H1 (cell line): ENCODE results near the gene TSHB. TPM values are rescaled to one million over a fixed set of nuclear protein-coding genes. Genes with fewer than 3 reads are reported as not detected.

Source experiments
- GABPA ChIP-seq: IDR thresholded peaks from 2 replicates; pipeline ENCODE4 v1.6.1; 2011; ENCODE audit warnings: mild to moderate bottlenecking, low read length, moderate library complexity, borderline replicate concordance; ENCODE audit not compliant: insufficient read depth
- HDAC6 ChIP-seq: IDR thresholded peaks from one replicate; pipeline ENCODE4 v1.7.1; 2012; ENCODE audit warnings: low read depth, mild to moderate bottlenecking, inconsistent platforms, low read length, moderate library complexity
- TAF7 ChIP-seq: optimal IDR thresholded peaks from 2 replicates; pipeline ENCODE3; 2011; ENCODE audit warnings: low read depth, mild to moderate bottlenecking, inconsistent platforms, low read length, moderate library complexity, borderline replicate concordance
- polyA plus RNA-seq, 7 experiments: library from polyadenylated mRNA; depleted of rRNA in 3 of 7; stranded (reverse) in 5 of 7; unstranded in 2 of 7; fragments of >200 nt in 5 of 7; fragments of 200-250 nt in 2 of 7; gene quantifications; 1 replicate in 5 of 7; 2 replicates in 1 of 7; 4 replicates in 1 of 7; pipeline versions ENCODE4 v1.2.1 to v1.2.3, GENCODE V29; 2011 to 2013; ENCODE audit warnings: missing spikeins in 2 of 7, mixed read lengths in 2 of 7
- total RNA-seq: library from RNA; stranded (reverse); fragmentation: NEBNext Ultra II Directional; extraction: Animal tissue kit (Norgen Biotek cat#: 25700); gene quantifications from 2 replicates; pipeline ENCODE4 v1.2.1, GENCODE V29; 2021
- TF ChIP-seq, protein P1 (sequence below), 3 experiments: IDR thresholded peaks; 1 replicate in 2 of 3; 2 replicates in 1 of 3; pipeline versions ENCODE4 v1.5.1 to v1.6.1; 2011; ENCODE audit warnings: low read length in 3 of 3, mild to moderate bottlenecking in 3 of 3, inconsistent platforms in 2 of 3, low read depth in 1 of 3, moderate library complexity in 1 of 3; ENCODE audit not compliant: insufficient read depth in 1 of 3; ENCODE audit errors: control extremely low read depth in 1 of 3
- TF ChIP-seq, protein P2 (sequence below): fragments of 300-600 bp; sonication (generic); IDR thresholded peaks from 2 replicates; pipeline ENCODE4 v1.7.1; 2012; ENCODE audit warnings: low read length, moderate library complexity, mild to moderate bottlenecking, inconsistent platforms; ENCODE audit not compliant: insufficient replicate concordance
- TF ChIP-seq, protein P3 (sequence below): IDR thresholded peaks from 2 replicates; pipeline ENCODE4 v1.6.1; 2012; ENCODE audit warnings: inconsistent platforms

TSHB gene
- total and polyA plus RNA-seq, 2 of the 8 experiments (the other 6 are each of a cell fraction or from before 2014, with no cell fraction given), result not detected

DNA sequence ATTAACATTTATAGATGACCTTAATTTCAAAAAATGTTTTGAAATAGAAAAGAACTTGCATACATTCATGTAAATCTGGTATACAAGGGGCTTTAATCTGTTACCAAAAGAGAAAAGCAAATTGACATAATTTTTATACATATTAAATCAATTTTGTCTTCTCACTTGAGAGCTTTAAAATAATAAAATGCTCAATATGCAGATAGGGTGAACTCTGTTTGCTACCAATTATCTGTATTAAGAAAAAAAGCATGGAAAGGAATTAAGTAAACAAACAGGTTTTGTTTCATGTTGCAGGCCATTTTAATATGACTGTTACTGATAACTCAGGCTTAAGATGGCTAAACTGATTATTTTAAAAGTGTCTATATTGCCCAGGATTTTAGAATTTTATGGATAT lies 6.0 kb upstream of the TSHB start (continued):
- TF ChIP-seq, protein P1, sequence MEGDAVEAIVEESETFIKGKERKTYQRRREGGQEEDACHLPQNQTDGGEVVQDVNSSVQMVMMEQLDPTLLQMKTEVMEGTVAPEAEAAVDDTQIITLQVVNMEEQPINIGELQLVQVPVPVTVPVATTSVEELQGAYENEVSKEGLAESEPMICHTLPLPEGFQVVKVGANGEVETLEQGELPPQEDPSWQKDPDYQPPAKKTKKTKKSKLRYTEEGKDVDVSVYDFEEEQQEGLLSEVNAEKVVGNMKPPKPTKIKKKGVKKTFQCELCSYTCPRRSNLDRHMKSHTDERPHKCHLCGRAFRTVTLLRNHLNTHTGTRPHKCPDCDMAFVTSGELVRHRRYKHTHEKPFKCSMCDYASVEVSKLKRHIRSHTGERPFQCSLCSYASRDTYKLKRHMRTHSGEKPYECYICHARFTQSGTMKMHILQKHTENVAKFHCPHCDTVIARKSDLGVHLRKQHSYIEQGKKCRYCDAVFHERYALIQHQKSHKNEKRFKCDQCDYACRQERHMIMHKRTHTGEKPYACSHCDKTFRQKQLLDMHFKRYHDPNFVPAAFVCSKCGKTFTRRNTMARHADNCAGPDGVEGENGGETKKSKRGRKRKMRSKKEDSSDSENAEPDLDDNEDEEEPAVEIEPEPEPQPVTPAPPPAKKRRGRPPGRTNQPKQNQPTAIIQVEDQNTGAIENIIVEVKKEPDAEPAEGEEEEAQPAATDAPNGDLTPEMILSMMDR (IDR thresholded peaks at IDR 0.05; ENCODE audit: control extremely low read depth in 1 of 3, insufficient read depth in 1 of 3, low read depth in 1 of 3, low read length in 3 of 3), result no peak
- TF ChIP-seq TAF7 (no peak), GABPA (no peak), HDAC6 (no peak)
- TF ChIP-seq, protein P2, sequence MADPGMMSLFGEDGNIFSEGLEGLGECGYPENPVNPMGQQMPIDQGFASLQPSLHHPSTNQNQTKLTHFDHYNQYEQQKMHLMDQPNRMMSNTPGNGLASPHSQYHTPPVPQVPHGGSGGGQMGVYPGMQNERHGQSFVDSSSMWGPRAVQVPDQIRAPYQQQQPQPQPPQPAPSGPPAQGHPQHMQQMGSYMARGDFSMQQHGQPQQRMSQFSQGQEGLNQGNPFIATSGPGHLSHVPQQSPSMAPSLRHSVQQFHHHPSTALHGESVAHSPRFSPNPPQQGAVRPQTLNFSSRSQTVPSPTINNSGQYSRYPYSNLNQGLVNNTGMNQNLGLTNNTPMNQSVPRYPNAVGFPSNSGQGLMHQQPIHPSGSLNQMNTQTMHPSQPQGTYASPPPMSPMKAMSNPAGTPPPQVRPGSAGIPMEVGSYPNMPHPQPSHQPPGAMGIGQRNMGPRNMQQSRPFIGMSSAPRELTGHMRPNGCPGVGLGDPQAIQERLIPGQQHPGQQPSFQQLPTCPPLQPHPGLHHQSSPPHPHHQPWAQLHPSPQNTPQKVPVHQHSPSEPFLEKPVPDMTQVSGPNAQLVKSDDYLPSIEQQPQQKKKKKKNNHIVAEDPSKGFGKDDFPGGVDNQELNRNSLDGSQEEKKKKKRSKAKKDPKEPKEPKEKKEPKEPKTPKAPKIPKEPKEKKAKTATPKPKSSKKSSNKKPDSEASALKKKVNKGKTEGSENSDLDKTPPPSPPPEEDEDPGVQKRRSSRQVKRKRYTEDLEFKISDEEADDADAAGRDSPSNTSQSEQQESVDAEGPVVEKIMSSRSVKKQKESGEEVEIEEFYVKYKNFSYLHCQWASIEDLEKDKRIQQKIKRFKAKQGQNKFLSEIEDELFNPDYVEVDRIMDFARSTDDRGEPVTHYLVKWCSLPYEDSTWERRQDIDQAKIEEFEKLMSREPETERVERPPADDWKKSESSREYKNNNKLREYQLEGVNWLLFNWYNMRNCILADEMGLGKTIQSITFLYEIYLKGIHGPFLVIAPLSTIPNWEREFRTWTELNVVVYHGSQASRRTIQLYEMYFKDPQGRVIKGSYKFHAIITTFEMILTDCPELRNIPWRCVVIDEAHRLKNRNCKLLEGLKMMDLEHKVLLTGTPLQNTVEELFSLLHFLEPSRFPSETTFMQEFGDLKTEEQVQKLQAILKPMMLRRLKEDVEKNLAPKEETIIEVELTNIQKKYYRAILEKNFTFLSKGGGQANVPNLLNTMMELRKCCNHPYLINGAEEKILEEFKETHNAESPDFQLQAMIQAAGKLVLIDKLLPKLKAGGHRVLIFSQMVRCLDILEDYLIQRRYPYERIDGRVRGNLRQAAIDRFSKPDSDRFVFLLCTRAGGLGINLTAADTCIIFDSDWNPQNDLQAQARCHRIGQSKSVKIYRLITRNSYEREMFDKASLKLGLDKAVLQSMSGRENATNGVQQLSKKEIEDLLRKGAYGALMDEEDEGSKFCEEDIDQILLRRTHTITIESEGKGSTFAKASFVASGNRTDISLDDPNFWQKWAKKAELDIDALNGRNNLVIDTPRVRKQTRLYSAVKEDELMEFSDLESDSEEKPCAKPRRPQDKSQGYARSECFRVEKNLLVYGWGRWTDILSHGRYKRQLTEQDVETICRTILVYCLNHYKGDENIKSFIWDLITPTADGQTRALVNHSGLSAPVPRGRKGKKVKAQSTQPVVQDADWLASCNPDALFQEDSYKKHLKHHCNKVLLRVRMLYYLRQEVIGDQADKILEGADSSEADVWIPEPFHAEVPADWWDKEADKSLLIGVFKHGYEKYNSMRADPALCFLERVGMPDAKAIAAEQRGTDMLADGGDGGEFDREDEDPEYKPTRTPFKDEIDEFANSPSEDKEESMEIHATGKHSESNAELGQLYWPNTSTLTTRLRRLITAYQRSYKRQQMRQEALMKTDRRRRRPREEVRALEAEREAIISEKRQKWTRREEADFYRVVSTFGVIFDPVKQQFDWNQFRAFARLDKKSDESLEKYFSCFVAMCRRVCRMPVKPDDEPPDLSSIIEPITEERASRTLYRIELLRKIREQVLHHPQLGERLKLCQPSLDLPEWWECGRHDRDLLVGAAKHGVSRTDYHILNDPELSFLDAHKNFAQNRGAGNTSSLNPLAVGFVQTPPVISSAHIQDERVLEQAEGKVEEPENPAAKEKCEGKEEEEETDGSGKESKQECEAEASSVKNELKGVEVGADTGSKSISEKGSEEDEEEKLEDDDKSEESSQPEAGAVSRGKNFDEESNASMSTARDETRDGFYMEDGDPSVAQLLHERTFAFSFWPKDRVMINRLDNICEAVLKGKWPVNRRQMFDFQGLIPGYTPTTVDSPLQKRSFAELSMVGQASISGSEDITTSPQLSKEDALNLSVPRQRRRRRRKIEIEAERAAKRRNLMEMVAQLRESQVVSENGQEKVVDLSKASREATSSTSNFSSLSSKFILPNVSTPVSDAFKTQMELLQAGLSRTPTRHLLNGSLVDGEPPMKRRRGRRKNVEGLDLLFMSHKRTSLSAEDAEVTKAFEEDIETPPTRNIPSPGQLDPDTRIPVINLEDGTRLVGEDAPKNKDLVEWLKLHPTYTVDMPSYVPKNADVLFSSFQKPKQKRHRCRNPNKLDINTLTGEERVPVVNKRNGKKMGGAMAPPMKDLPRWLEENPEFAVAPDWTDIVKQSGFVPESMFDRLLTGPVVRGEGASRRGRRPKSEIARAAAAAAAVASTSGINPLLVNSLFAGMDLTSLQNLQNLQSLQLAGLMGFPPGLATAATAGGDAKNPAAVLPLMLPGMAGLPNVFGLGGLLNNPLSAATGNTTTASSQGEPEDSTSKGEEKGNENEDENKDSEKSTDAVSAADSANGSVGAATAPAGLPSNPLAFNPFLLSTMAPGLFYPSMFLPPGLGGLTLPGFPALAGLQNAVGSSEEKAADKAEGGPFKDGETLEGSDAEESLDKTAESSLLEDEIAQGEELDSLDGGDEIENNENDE, result no peak
- TF ChIP-seq, protein P3, sequence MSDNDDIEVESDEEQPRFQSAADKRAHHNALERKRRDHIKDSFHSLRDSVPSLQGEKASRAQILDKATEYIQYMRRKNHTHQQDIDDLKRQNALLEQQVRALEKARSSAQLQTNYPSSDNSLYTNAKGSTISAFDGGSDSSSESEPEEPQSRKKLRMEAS, result no peak
- TF ChIP-seq, all 59 proteins: peak for 0
